Spinal cord (tissue), 4 donors: ENCODE data around the gene PXK. TPM values are rescaled to one million over a fixed set of nuclear protein-coding genes. Genes with fewer than 3 reads are reported as not detected.

Experiments used
- polyA plus RNA-seq, 2 donors: library from polyadenylated mRNA; unstranded; fragments of 120-200 nt; gene quantifications; one replicate each; pipeline ENCODE4 v1.2.1, GENCODE V29; 2013; ENCODE audit not compliant: insufficient read length in 2 of 2
- small RNA-seq: library from RNA; depleted of rRNA; stranded (forward); fragments of <200 nt; gene quantifications from one replicate; pipeline ENCODE3, GENCODE V24; 2014; ENCODE audit warnings: low replicate concordance
- total RNA-seq, 2 donors: library from RNA; depleted of rRNA in 1 of 2; stranded (reverse); fragments of 120-200 nt in 1 of 2; fragments of >200 nt in 1 of 2; gene quantifications; one replicate each; pipeline versions ENCODE4 v1.2.3 to v1.2.4, GENCODE V29; 2013 to 2014

Gene PXK
- total and polyA plus RNA-seq, 4 donors: 33.9 to 53.3 (median 43.8) TPM

Small RNAs within 50 kb of the gene (small RNA-seq; reads per million reads assigned to genes)
- gene AC098479.1: not detected

Other genes starting within 250 kb of the PXK start
- gene DNASE1L3, start 121.9 kb upstream of the PXK start, total RNA-seq: 1 to 10 TPM; 3.7 to 7.5 TPM
- gene DNASE1L3, start 121.9 kb upstream of the PXK start, polyA plus RNA-seq: under 1 TPM; 0.59 TPM
- 10 to 100 TPM; 21.9 to 22.9 TPM for gene ABHD6, start 95.1 kb upstream of the PXK start, total RNA-seq
- gene ABHD6, start 95.1 kb upstream of the PXK start, polyA plus RNA-seq: 10 to 100 TPM; 21.5 to 22.6 TPM
- gene RPP14, start 26.6 kb upstream of the PXK start, total RNA-seq: 10 to 100 TPM; 13.5 to 18.2 TPM
- 10 to 100 TPM; 14.4 to 20.1 TPM for gene RPP14, start 26.6 kb upstream of the PXK start, polyA plus RNA-seq
- gene HTD2, start 26.4 kb upstream of the PXK start, total RNA-seq: 10 to 100 TPM; 10.2 to 12.1 TPM
- gene HTD2, start 26.4 kb upstream of the PXK start, polyA plus RNA-seq: 10 to 100 TPM; 12.2 to 12.5 TPM
- 100 to 1,000 TPM in 1 of 2 donors, 10 to 100 TPM in 1; 81.7 to 109 TPM for gene PDHB, start 100.9 kb downstream of the PXK start, total RNA-seq
- 100 to 1,000 TPM; 107 to 110 TPM for gene PDHB, start 100.9 kb downstream of the PXK start, polyA plus RNA-seq
- 10 to 100 TPM; 26.6 to 29.7 TPM for gene KCTD6, start 159.2 kb downstream of the PXK start, total RNA-seq
- 10 to 100 TPM; 35.1 TPM for gene KCTD6, start 159.2 kb downstream of the PXK start, polyA plus RNA-seq
- gene ACOX2, start 204.3 kb downstream of the PXK start, total RNA-seq: 10 to 100 TPM; 11.1 to 33.3 TPM
- gene ACOX2, start 204.3 kb downstream of the PXK start, polyA plus RNA-seq: 10 to 100 TPM; 11.2 to 20.1 TPM
- gene FAM107A, start 244.5 kb downstream of the PXK start, total RNA-seq: 10 to 100 TPM; 15.2 to 27.2 TPM
- gene FAM107A, start 244.5 kb downstream of the PXK start, polyA plus RNA-seq: 10 to 100 TPM; 35.6 to 55.5 TPM